Bronchial epithelial cell (primary cell): ENCODE results near the gene WDR81. TPM values are rescaled to one million over a fixed set of nuclear protein-coding genes. Genes with fewer than 3 reads are reported as not detected.

Experiments used
- DNase-seq: peaks from one replicate; pipeline ENCODE4 v3.0.0-alpha.2; 2010; ENCODE audit warnings: low read depth
- FAIRE-seq: peaks from 2 replicates; lab custom pipeline; 2011; peaks lifted over from hg19 to GRCh38; lab: Jason Lieb, UNC
- H3K27me3 ChIP-seq: 2 replicates; pipeline ENCODE4 v1.5.1; 2011; ENCODE audit warnings: low read length; ENCODE audit not compliant: control insufficient read depth, insufficient read depth
- H3K36me3 ChIP-seq: 2 replicates; pipeline ENCODE4 v1.5.1; 2011; ENCODE audit warnings: low read length; ENCODE audit not compliant: control insufficient read depth, insufficient read depth
- H3K4me3 ChIP-seq: 2 replicates; pipeline ENCODE4 v1.5.1; 2011; ENCODE audit warnings: mild to moderate bottlenecking, low read depth, low read length, control low read depth
- CTCF ChIP-seq: IDR thresholded peaks from 2 replicates; pipeline ENCODE4 v1.5.1; 2011; ENCODE audit warnings: mild to moderate bottlenecking, moderate library complexity, low read length, control low read depth, inconsistent platforms; ENCODE audit not compliant: insufficient read depth, severe bottlenecking
- total RNA-seq: library from RNA; depleted of rRNA; stranded (reverse); fragments of >200 nt; gene quantifications from 2 replicates; pipeline ENCODE4 v1.2.1, GENCODE V29; 2014

The WDR81 gene
- total RNA-seq, 1 donor from 2014 or later: 21.6 TPM

DNA sequence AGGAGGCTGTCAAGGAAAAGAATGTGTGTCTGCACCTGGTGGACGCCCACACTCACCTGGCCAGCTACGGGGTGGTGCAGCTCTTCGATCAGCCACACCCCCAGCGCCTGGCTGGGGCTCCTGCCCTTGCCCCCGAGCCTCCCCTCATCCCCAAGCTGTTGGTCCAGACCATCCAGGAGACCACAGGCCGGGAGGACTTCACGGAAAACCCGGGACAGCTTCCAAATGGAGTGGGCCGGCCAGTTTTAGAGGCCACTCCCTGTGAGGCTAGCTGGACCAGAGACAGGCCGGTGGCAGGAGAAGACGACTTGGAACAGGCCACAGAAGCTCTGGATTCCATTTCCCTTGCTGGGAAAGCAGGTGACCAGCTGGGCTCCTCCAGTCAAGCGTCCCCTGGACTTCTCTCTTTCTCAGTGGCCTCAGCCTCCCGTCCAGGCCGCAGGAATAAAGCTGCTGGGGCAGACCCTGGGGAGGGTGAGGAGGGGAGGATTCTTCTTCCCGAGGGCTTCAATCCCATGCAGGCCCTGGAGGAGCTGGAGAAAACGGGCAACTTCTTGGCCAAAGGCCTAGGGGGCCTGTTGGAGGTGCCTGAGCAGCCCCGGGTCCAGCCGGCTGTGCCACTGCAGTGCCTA is 2.2 kb downstream of the WDR81 start:
- TF ChIP-seq CTCF: no peak
- H3K4me3 ChIP-seq: no peak overlapping the region
- FAIRE-seq: no peak
- H3K36me3 ChIP-seq: peaks cover 11% of the 10 kb centered on the region
- no peak for DNase-seq
- H3K27me3 ChIP-seq: no peaks in the 10 kb centered on the region

DNA sequence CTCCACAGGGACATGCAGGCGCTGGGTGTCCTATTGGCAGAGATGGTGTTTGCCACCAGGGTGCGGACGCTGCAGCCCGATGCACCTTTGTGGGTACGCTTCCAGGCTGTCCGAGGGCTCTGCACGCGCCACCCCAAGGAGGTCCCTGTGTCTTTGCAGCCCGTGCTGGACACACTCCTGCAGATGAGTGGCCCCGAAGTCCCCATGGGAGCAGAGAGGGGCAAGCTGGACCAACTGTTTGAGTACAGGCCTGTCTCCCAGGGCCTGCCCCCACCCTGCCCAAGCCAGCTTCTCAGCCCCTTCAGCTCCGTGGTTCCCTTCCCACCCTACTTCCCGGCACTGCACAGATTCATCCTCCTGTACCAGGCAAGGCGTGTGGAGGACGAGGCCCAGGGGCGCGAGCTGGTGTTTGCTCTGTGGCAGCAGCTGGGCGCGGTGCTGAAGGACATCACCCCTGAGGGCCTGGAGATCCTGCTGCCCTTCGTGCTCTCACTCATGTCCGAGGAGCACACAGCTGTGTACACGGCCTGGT is 2.8 kb downstream of the WDR81 start:
- no peak for FAIRE-seq
- DNase-seq: no peak
- no peak for TF ChIP-seq CTCF
- H3K27me3 ChIP-seq: no peaks in the 10 kb centered on the region
- peaks cover 11% of the 10 kb centered on the region for H3K36me3 ChIP-seq
- H3K4me3 ChIP-seq: no peak overlapping the region

- DNase-seq (no peak), FAIRE-seq (no peak)
- TF ChIP-seq CTCF: no peak
- Histone ChIP-seq H3K27me3 (no peaks in the 10 kb centered on the region), H3K36me3 (peaks cover 15% of the 10 kb centered on the region), H3K4me3 (no peak overlapping the region)
Observed at GRCh38 chr17:1727876-1728630, 3.5 kb downstream of the WDR81 start.

GRCh38 chr17:1729966-1730325 is 5.4 kb downstream of the WDR81 start:
- DNase-seq: no peak
- no peak overlapping the region for H3K4me3 ChIP-seq
- FAIRE-seq: no peak
- TF ChIP-seq CTCF: no peak
- H3K36me3 ChIP-seq: peaks cover 19% of the 10 kb centered on the region
- no peaks in the 10 kb centered on the region for H3K27me3 ChIP-seq

GRCh38 chr17:1730326-1731193 is 6.1 kb downstream of the WDR81 start:
- peaks cover 19% of the 10 kb centered on the region for H3K36me3 ChIP-seq
- no peaks in the 10 kb centered on the region for H3K27me3 ChIP-seq
- peak; percentile 64 for DNase-seq
- FAIRE-seq: no peak
- H3K4me3 ChIP-seq: no peak overlapping the region
- no peak for TF ChIP-seq CTCF
